Endodermal cell (in vitro differentiated cells): Measurements from ENCODE around the gene DICER1. TPM values are rescaled to one million over a fixed set of nuclear protein-coding genes. Genes with fewer than 3 reads are reported as not detected.

Source experiments
- DNase-seq: peaks from one replicate; pipeline ENCODE4 v3.0.0-alpha.2; 2017
- H3K27ac ChIP-seq: 2 replicates; pipeline ENCODE4 v1.5.1; 2013; ENCODE audit warnings: mild to moderate bottlenecking, low read depth, low read length, moderate library complexity
- H3K27me3 ChIP-seq: 2 replicates; pipeline ENCODE4 v1.6.1; 2013; ENCODE audit warnings: mild to moderate bottlenecking, low read length, moderate library complexity; ENCODE audit not compliant: insufficient read depth, control insufficient read depth, poor library complexity, severe bottlenecking
- H3K36me3 ChIP-seq: 2 replicates; pipeline ENCODE4 v1.7.0; 2013; ENCODE audit warnings: mild to moderate bottlenecking, low read length, moderate library complexity; ENCODE audit not compliant: control insufficient read depth, insufficient read depth
- H3K4me1 ChIP-seq: one replicate; pipeline ENCODE4 v1.7.0; 2013; ENCODE audit warnings: low read length; ENCODE audit not compliant: control insufficient read depth, insufficient read depth
- H3K4me3 ChIP-seq: 2 replicates; pipeline ENCODE4 v1.5.1; 2013; ENCODE audit warnings: mild to moderate bottlenecking, low read length, moderate library complexity
- H3K9ac ChIP-seq: 2 replicates; pipeline ENCODE4 v1.6.1; 2013; ENCODE audit warnings: mild to moderate bottlenecking, low read length, moderate library complexity; ENCODE audit not compliant: poor library complexity, severe bottlenecking; ENCODE audit errors: extremely low read depth
- H3K9me3 ChIP-seq: 2 replicates; pipeline ENCODE4 v1.6.1; 2013; ENCODE audit warnings: mild to moderate bottlenecking, low read length, moderate library complexity; ENCODE audit not compliant: control insufficient read depth
- H3K27ac Mint-ChIP-seq: 2 replicates; pipeline ENCODE4 v1.8.0; 2020; ENCODE audit warnings: mixed read lengths
- H3K27me3 Mint-ChIP-seq: 2 replicates; pipeline ENCODE4 v1.8.0; 2021; ENCODE audit warnings: mild to moderate bottlenecking, mixed read lengths; ENCODE audit not compliant: insufficient read depth
- H3K36me3 Mint-ChIP-seq: 2 replicates; pipeline ENCODE4 v1.8.0; 2020; ENCODE audit warnings: low read depth, mixed read lengths
- H3K4me1 Mint-ChIP-seq: 2 replicates; pipeline ENCODE4 v1.8.0; 2020; ENCODE audit warnings: mixed read lengths
- H3K4me3 Mint-ChIP-seq: 2 replicates; pipeline ENCODE4 v1.8.0; 2020; ENCODE audit warnings: mild to moderate bottlenecking, moderate library complexity, mixed read lengths
- H3K9me3 Mint-ChIP-seq: 2 replicates; pipeline ENCODE4 v1.8.0; 2020; ENCODE audit warnings: mild to moderate bottlenecking, mixed read lengths
- CTCF ChIP-seq: fragments of 200-600 bp; sonication (generic); conservative IDR thresholded peaks from 2 replicates; pipeline ENCODE4 v1.5.0; 2021; ENCODE audit warnings: antibody characterized with exemption, mild to moderate bottlenecking
- WGBS, 2 experiments: methylation state at CpG; one replicate each; pipeline versions ENCODE4 v1.1.5 to v1.1.7; 2013; ENCODE audit warnings: missing lambda C conversion rate in 2 of 2, mixed read lengths in 1 of 2; ENCODE audit not compliant: insufficient coverage in 1 of 2, insufficient read length in 1 of 2; 5-methylcytosine and 5-hydroxymethylcytosine counted together
- total RNA-seq, 2 donors: library from RNA; stranded (reverse); fragmentation: NEBNext Ultra II Directional in 1 of 2; extraction: Animal tissue kit (Norgen Biotek cat#: 25700) in 1 of 2; gene quantifications; 2 replicates in 1 of 2; 3 replicates in 1 of 2; pipeline ENCODE4 v1.2.1, GENCODE V29; 2021

DICER1 gene
- total RNA-seq, 2 donors from 2014 or later, result 66.1 to 69.2 TPM

DNA sequence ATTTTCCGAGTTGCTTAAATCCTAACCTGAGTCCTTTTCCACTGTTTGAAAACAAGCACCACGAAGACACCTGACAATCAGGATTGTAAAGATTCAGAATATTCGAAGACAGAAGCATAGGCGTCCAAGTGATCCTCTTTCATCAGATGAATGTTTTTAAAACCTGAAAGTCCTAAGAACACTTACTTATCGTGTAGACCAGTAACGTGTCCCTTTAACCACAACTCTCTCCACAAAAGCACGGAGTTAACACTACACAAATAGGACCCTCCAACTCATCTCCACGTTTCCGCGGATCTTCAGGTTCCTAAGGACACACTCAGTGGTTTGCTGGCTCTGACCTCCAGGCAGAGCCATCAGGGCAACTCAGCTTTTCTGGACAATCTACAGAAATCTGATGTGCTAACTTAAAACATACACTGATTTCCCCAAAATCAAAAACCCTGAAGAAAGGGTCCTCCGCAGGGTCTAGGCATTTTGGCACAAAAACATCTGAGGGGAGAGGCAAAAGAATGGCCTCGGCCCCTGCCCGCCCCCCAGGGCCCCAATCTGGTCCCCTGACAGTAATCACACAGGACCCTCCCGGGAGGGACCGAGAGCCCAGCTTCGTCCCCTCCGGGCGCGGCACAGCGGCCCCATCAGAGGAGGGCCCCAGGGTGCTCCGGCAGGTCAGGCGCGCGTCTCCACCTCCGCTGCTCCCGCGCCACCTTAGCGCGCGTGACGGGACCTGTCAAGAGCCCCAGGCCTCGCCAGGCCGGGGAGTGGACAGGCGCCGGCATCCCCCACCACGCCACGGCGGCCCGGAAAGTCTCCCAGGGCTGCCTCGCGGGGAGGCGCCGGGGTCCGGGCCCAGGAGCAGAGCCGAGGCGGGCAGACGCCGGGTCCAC lies 925 bp downstream of the DICER1 start:
- Mint-ChIP-seq H3K4me3 (peak overlapping the region; percentile 89), H3K4me1 (peaks cover 42% of the 10 kb centered on the region), H3K36me3 (peaks cover 4% of the 10 kb centered on the region), H3K9me3 (no peaks in the 10 kb centered on the region), H3K27me3 (no peaks in the 10 kb centered on the region), H3K27ac (peak overlapping the region; percentile 66)
- TF ChIP-seq CTCF, result no peak
- Histone ChIP-seq H3K9ac (peak overlapping the region; percentile 72), H3K4me1 (peaks cover 12% of the 10 kb centered on the region), H3K36me3 (peaks cover 4% of the 10 kb centered on the region), H3K27ac (no peak overlapping the region), H3K27me3 (no peaks in the 10 kb centered on the region), H3K4me3 (peak overlapping the region; percentile 96), H3K9me3 (no peaks in the 10 kb centered on the region)
- peak; percentile 68 for DNase-seq
- 2 to 6% methylated on average over 16 to 48 of the region's 48 CpGs for WGBS, 2 experiments

GRCh38 chr14:95155045-95155444 lies 2.3 kb downstream of the DICER1 start:
- Histone ChIP-seq H3K36me3 (peaks cover 4% of the 10 kb centered on the region), H3K9me3 (no peaks in the 10 kb centered on the region), H3K27me3 (no peaks in the 10 kb centered on the region), H3K4me3 (peak overlapping the region; percentile 96), H3K27ac (no peak overlapping the region), H3K4me1 (peaks cover 6% of the 10 kb centered on the region), H3K9ac (no peak overlapping the region)
- Mint-ChIP-seq H3K27me3 (no peaks in the 10 kb centered on the region), H3K27ac (no peak overlapping the region), H3K36me3 (peaks cover 4% of the 10 kb centered on the region), H3K4me1 (peaks cover 36% of the 10 kb centered on the region), H3K9me3 (no peaks in the 10 kb centered on the region), H3K4me3 (peak overlapping the region; percentile 89)
- 95 to 97% methylated on average over 11 to 12 of the region's 12 CpGs for WGBS, 2 experiments
- no peak for DNase-seq
- no peak for TF ChIP-seq CTCF

DNA sequence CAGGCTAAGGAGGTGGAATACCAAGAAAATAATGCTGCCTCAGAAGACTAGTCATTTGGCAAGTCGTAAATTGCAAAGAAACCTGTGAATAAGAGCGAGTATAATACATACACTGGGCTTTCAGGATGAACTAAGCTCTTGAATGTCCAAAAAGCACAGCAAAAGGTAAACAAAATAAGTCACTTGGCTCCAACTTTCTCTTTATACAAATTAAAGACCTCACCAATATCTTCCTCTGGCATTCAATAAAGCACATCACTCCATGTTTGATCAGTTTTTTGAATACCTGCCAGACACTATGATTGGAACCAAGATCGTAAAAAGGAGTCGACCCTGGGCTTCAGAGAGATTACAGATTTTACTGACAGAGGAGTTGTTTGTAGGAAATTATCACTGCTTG lies 3.5 kb downstream of the DICER1 start:
- no peak for DNase-seq
- H3K9me3 ChIP-seq, result no peaks in the 10 kb centered on the region
- TF ChIP-seq CTCF, result no peak
- no peaks in the 10 kb centered on the region for H3K9me3 Mint-ChIP-seq
- no peak overlapping the region for H3K4me3 Mint-ChIP-seq
- no peak overlapping the region for H3K27ac ChIP-seq
- no peaks in the 10 kb centered on the region for H3K27me3 Mint-ChIP-seq
- H3K4me1 Mint-ChIP-seq, result peaks cover 42% of the 10 kb centered on the region
- H3K4me1 ChIP-seq, result peaks cover 6% of the 10 kb centered on the region
- WGBS, 2 experiments, result 94 to 97% methylated on average over 3 to 4 of the region's 4 CpGs
- no peak overlapping the region for H3K27ac Mint-ChIP-seq
- no peak overlapping the region for H3K9ac ChIP-seq
- peaks cover 4% of the 10 kb centered on the region for H3K36me3 ChIP-seq
- H3K4me3 ChIP-seq, result peak overlapping the region; percentile 96
- H3K36me3 Mint-ChIP-seq, result peaks cover 4% of the 10 kb centered on the region
- no peaks in the 10 kb centered on the region for H3K27me3 ChIP-seq
